Endothelial cell of umbilical vein (primary cell): ENCODE data around the gene ANGEL1. TPM values are rescaled to one million over a fixed set of nuclear protein-coding genes. Genes with fewer than 3 reads are reported as not detected.

Source experiments
- BruUV-seq: library from RNA; stranded (reverse); fragments of 400-500 nt; replicated peaks from 2 replicates; lab custom pipeline; 2021; lab: Mats Ljungman, UMichigan
- CTCF ChIA-PET: fragments of 300-600, 350-600 bp; sonication (Branson Sonifier 250); formaldehyde crosslinking; loops from one replicate; lab custom pipeline; 2021; ENCODE audit warnings: antibody characterized with exemption, inconsistent platforms; lab: Charles Lee
- POLR2A ChIA-PET: fragments of 300-600, 350-600 bp; sonication (Branson Sonifier 250); formaldehyde crosslinking; loops from one replicate; lab custom pipeline; 2021; ENCODE audit warnings: antibody characterized with exemption, inconsistent platforms; lab: Charles Lee
- DNase-seq: peaks from one replicate; pipeline ENCODE4 v3.0.0-alpha.2; 2011; ENCODE audit warnings: low read depth, low spot score
- FAIRE-seq: peaks from 2 replicates; lab custom pipeline; 2011; peaks lifted over from hg19 to GRCh38; lab: Jason Lieb, UNC
- H2AFZ ChIP-seq: 2 replicates; pipeline ENCODE4 v1.6.0; 2012; ENCODE audit warnings: low read depth, low read length, control low read depth, inconsistent platforms
- H3K27ac ChIP-seq: 2 replicates; pipeline ENCODE4 v1.5.1; 2011; ENCODE audit warnings: low read depth, mild to moderate bottlenecking, control low read depth, low read length, moderate library complexity; ENCODE audit not compliant: insufficient read depth
- H3K27me3 ChIP-seq, 2 experiments: 2 replicates each; pipeline versions ENCODE4 v1.6.0 to v1.6.1; 2011; ENCODE audit warnings: low read length in 2 of 2, mixed read lengths in 1 of 2; ENCODE audit not compliant: control insufficient read depth in 2 of 2, insufficient read depth in 2 of 2
- H3K36me3 ChIP-seq, 2 experiments: 2 replicates in 1 of 2; 3 replicates in 1 of 2; pipeline ENCODE4 v1.5.1; 2011; ENCODE audit warnings: low read length in 2 of 2, mild to moderate bottlenecking in 1 of 2, moderate library complexity in 1 of 2; ENCODE audit not compliant: control insufficient read depth in 2 of 2, insufficient read depth in 2 of 2; ENCODE audit errors: extremely low read depth in 1 of 2
- H3K4me1 ChIP-seq: 3 replicates; pipeline ENCODE4 v1.5.1; 2011; ENCODE audit warnings: mild to moderate bottlenecking, low read length; ENCODE audit not compliant: control insufficient read depth, insufficient read depth; ENCODE audit errors: extremely low read depth
- H3K4me2 ChIP-seq: 2 replicates; pipeline ENCODE4 v1.6.1; 2011; ENCODE audit warnings: low read length, control low read depth, mixed read lengths; ENCODE audit not compliant: insufficient read depth
- H3K4me3 ChIP-seq, 3 experiments: fragments of 200-600 bp in 1 of 3; sonication (generic), shearing (Covaris generic) in 1 of 3; replicated peaks in 1 of 3; 2 replicates each; pipeline ENCODE4 v1.5.1; 2011 to 2016; ENCODE audit warnings: control low read depth in 3 of 3, low read length in 3 of 3, mild to moderate bottlenecking in 2 of 3, inconsistent platforms in 1 of 3, low read depth in 1 of 3, moderate library complexity in 1 of 3; ENCODE audit not compliant: insufficient read depth in 1 of 3
- H3K79me2 ChIP-seq: 2 replicates; pipeline ENCODE4 v1.6.0; 2012; ENCODE audit warnings: low read length, inconsistent platforms; ENCODE audit not compliant: control insufficient read depth, insufficient read depth
- H3K9ac ChIP-seq: replicated peaks from 2 replicates; pipeline ENCODE3; 2011; ENCODE audit warnings: low read length, control low read depth; ENCODE audit not compliant: insufficient read depth; ENCODE audit errors: extremely low read depth
- H3K9me1 ChIP-seq: replicated peaks from 3 replicates; pipeline ENCODE4 v1.6.0; 2011; ENCODE audit warnings: mild to moderate bottlenecking, low read length; ENCODE audit not compliant: control insufficient read depth, insufficient read depth; ENCODE audit errors: extremely low read depth
- H3K9me3 ChIP-seq: replicated peaks from 2 replicates; pipeline ENCODE4 v1.5.1; 2012; ENCODE audit warnings: low read length, inconsistent platforms; ENCODE audit not compliant: control insufficient read depth, insufficient read depth
- H4K20me1 ChIP-seq: replicated peaks from 2 replicates; pipeline ENCODE3; 2011; ENCODE audit warnings: mild to moderate bottlenecking, low read length; ENCODE audit not compliant: control insufficient read depth, insufficient read depth; ENCODE audit errors: extremely low read depth
- EZH2 ChIP-seq: IDR thresholded peaks from 2 replicates; pipeline ENCODE4 v1.6.1; 2012; ENCODE audit warnings: borderline replicate concordance, low read depth, mild to moderate bottlenecking, moderate library complexity, low read length, inconsistent platforms; ENCODE audit not compliant: severe bottlenecking
- FOS ChIP-seq: IDR thresholded peaks from 2 replicates; pipeline ENCODE4 v1.6.1; 2011; ENCODE audit warnings: mild to moderate bottlenecking, low read length, moderate library complexity, borderline replicate concordance; ENCODE audit not compliant: insufficient read depth
- GATA2 ChIP-seq: IDR thresholded peaks from 2 replicates; pipeline ENCODE4 v1.7.0; 2011; ENCODE audit warnings: low read depth, mild to moderate bottlenecking, moderate library complexity, mixed read lengths, low read length; ENCODE audit not compliant: insufficient read length, insufficient read depth
- JUN ChIP-seq: IDR thresholded peaks from 2 replicates; pipeline ENCODE4 v1.6.1; 2011; ENCODE audit warnings: borderline replicate concordance, low read depth; ENCODE audit not compliant: insufficient read length, insufficient read depth
- MAX ChIP-seq: IDR thresholded peaks from 2 replicates; pipeline ENCODE4 v1.6.1; 2011; ENCODE audit not compliant: insufficient read depth, insufficient read length
- MYC ChIP-seq: IDR thresholded peaks from one replicate; pipeline ENCODE4 v1.6.1; 2011; ENCODE audit warnings: mild to moderate bottlenecking, low read depth, low read length
- POLR2A ChIP-seq: IDR thresholded peaks from 2 replicates; pipeline ENCODE4 v1.6.1; 2012; ENCODE audit warnings: low read depth, mild to moderate bottlenecking, control low read depth, low read length
- POLR2AphosphoS5 ChIP-seq: IDR thresholded peaks from 2 replicates; pipeline ENCODE4 v1.6.1; 2012; ENCODE audit warnings: low read depth, mild to moderate bottlenecking, control low read depth, low read length, moderate library complexity; ENCODE audit not compliant: insufficient read depth
- dilution Hi-C: fragments of 300-500 bp; cut with MboI; formaldehyde crosslinking; loops from one replicate; pipeline ENCODE4 v1.15.0; 2019; ENCODE audit warnings: low sequenced_read_pairs; ENCODE audit not compliant: extremely low pct_ligation_motif_present
- intact Hi-C: fragments of 100-400 bp; cut with micrococcal nuclease; formaldehyde crosslinking; loops from one replicate; pipeline ENCODE4 v1.10.0; 2022
- polyA plus RNA-seq, 4 experiments: library from polyadenylated mRNA; depleted of rRNA in 3 of 4; stranded (reverse) in 3 of 4; unstranded in 1 of 4; fragments of >200 nt; gene quantifications; 2 replicates each; pipeline versions ENCODE4 v1.2.1 to v1.2.3, GENCODE V29; 2011 to 2012; ENCODE audit warnings: missing spikeins in 1 of 4
- total RNA-seq: library from RNA; stranded (reverse); gene quantifications from 2 replicates; pipeline ENCODE4 v1.2.3, GENCODE V29; 2021
- TF ChIP-seq, protein P1 (sequence below), 2 donors: IDR thresholded peaks; 1 replicate in 1 of 2; 2 replicates in 1 of 2; pipeline ENCODE4 v1.5.1; 2011; ENCODE audit warnings: low read length in 2 of 2, mild to moderate bottlenecking in 2 of 2, moderate library complexity in 2 of 2, control low read depth in 1 of 2, inconsistent platforms in 1 of 2, low read depth in 1 of 2; ENCODE audit not compliant: insufficient read depth in 1 of 2; ENCODE audit errors: extremely low read depth in 1 of 2

Gene ANGEL1
- total and polyA plus RNA-seq, 2 donors (not counting 3 experiments of a cell fraction or from before 2014, with no cell fraction given) = 14.8 to 22.0 TPM

- BruUV-seq = no TSS peak
- Histone ChIP-seq H3K4me2 (no peak overlapping the region), H3K79me2 (no peaks in the 10 kb centered on the region), H3K9me1 (no peaks in the 10 kb centered on the region), H3K4me1 (no peaks in the 10 kb centered on the region), H3K27ac (no peak overlapping the region), H2AFZ (no peak overlapping the region), H3K27me3 (peaks cover 8 to 12% of the 10 kb centered on the region in 2 experiments), H3K4me3 (no peak overlapping the region), H3K9ac (no peak overlapping the region), H3K36me3 (no peaks in the 10 kb centered on the region), H3K9me3 (no peaks in the 10 kb centered on the region), H4K20me1 (no peaks in the 10 kb centered on the region)
- TF ChIP-seq POLR2AphosphoS5 (no peak), MYC (no peak), FOS (no peak), MAX (no peak), JUN (no peak), POLR2A (no peak), GATA2 (no peak), EZH2 (no peak)
- TF ChIP-seq, protein P1, sequence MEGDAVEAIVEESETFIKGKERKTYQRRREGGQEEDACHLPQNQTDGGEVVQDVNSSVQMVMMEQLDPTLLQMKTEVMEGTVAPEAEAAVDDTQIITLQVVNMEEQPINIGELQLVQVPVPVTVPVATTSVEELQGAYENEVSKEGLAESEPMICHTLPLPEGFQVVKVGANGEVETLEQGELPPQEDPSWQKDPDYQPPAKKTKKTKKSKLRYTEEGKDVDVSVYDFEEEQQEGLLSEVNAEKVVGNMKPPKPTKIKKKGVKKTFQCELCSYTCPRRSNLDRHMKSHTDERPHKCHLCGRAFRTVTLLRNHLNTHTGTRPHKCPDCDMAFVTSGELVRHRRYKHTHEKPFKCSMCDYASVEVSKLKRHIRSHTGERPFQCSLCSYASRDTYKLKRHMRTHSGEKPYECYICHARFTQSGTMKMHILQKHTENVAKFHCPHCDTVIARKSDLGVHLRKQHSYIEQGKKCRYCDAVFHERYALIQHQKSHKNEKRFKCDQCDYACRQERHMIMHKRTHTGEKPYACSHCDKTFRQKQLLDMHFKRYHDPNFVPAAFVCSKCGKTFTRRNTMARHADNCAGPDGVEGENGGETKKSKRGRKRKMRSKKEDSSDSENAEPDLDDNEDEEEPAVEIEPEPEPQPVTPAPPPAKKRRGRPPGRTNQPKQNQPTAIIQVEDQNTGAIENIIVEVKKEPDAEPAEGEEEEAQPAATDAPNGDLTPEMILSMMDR (IDR thresholded peaks at IDR 0.05; ENCODE audit: extremely low read depth in 1 of 2, insufficient read depth in 1 of 2, low read depth in 1 of 2, low read length in 2 of 2) = no peak
- ChIA-PET CTCF (interaction anchor here (1.7 kb wide), 1 partner anchor 51 kb away, joined by 3 read pairs; no protein-coding TSS in a partner anchor), POLR2A (no interaction called here)
- dilution Hi-C loops (no loop called here), intact Hi-C loops (no loop called here)
- DNase-seq (no peak), FAIRE-seq (no peak)
These were observed 23.4 kb upstream of the ANGEL1 start for GRCh38 chr14:76836029-76836630.
